Activated T-cell treated with anti-CD3 and anti-CD28 coated beads for 24 hours (primary cell): ENCODE data around the gene NKX3-2.
"Not testable (repeated sequence)": the region's sequence is repeated elsewhere in the genome, so short reads cannot be mapped to it uniquely, and the experiment has no call there.

Experiments used
- DNase-seq: peaks from one replicate; pipeline ENCODE4 v3.0.0-alpha.2; 2020; ENCODE audit warnings: low read depth

The NKX3-2 gene

GRCh38 chr4:13543839-13544605, at the start of gene NKX3-2:
Gene NKX3-2 (minus strand): TSS chr4:13544508. CDS start chr4:13544414, 94 bp downstream.
- no peak for DNase-seq

GRCh38 chr4:13592220-13592619, 47.9 kb upstream of the NKX3-2 start:
- DNase-seq: no peak

- DNase-seq: no peak
Observed at GRCh38 chr4:13590766-13591165, 46.5 kb upstream of the NKX3-2 start.

GRCh38 chr4:13588954-13589353, 44.6 kb upstream of the NKX3-2 start:
- DNase-seq: no peak

GRCh38 chr4:13584481-13584880, 40.2 kb upstream of the NKX3-2 start:
- no peak for DNase-seq

- DNase-seq: no peak
Observed at GRCh38 chr4:13580036-13580435, 35.7 kb upstream of the NKX3-2 start.

- no peak for DNase-seq
Observed at GRCh38 chr4:13577660-13578059, 33.4 kb upstream of the NKX3-2 start.

- DNase-seq: no peak
Observed at GRCh38 chr4:13570916-13571315, 26.6 kb upstream of the NKX3-2 start.

GRCh38 chr4:13567125-13567524, 22.8 kb upstream of the NKX3-2 start:
- no peak for DNase-seq

GRCh38 chr4:13562876-13563275, 18.6 kb upstream of the NKX3-2 start:
- no peak for DNase-seq

- DNase-seq: no peak
Observed at GRCh38 chr4:13561673-13562072, 17.4 kb upstream of the NKX3-2 start.

- not testable (repeated sequence) for DNase-seq
Observed at GRCh38 chr4:13560111-13560510, 15.8 kb upstream of the NKX3-2 start.

GRCh38 chr4:13559413-13559812, 15.1 kb upstream of the NKX3-2 start:
- no peak for DNase-seq

GRCh38 chr4:13558881-13559280, 14.6 kb upstream of the NKX3-2 start:
- DNase-seq: no peak

GRCh38 chr4:13555325-13555724, 11.0 kb upstream of the NKX3-2 start:
- DNase-seq: no peak

- DNase-seq: no peak
Observed at GRCh38 chr4:13553081-13553480, 8.8 kb upstream of the NKX3-2 start.

- peak; percentile 80 for DNase-seq
Observed at GRCh38 chr4:13548984-13549546, 4.8 kb upstream of the NKX3-2 start.

GRCh38 chr4:13548059-13548983, 4.0 kb upstream of the NKX3-2 start:
- DNase-seq: no peak

- no peak for DNase-seq
Observed at GRCh38 chr4:13547485-13548041, 3.3 kb upstream of the NKX3-2 start.

- DNase-seq: no peak
Observed at GRCh38 chr4:13546941-13547484, 2.7 kb upstream of the NKX3-2 start.

- DNase-seq: no peak
Observed at GRCh38 chr4:13546142-13546940, 2.0 kb upstream of the NKX3-2 start.
